Fibroblast of villous mesenchyme (primary cell): Measurements from ENCODE around the gene NBPF15. TPM values are rescaled to one million over a fixed set of nuclear protein-coding genes. Genes with fewer than 3 reads are reported as not detected.
"Not testable (repeated sequence)": the region's sequence is repeated elsewhere in the genome, so short reads cannot be mapped to it uniquely, and the experiment has no call there.

Source experiments
- DNase-seq: peaks from one replicate; pipeline ENCODE4 v3.0.0-alpha.2; 2010; ENCODE audit warnings: low read depth
- H3K4me3 ChIP-seq: 2 replicates; pipeline ENCODE4 v1.5.1; 2011; ENCODE audit warnings: low read depth, mild to moderate bottlenecking, low read length
- small RNA-seq: library from RNA; depleted of rRNA; stranded (forward); fragments of <200 nt; gene quantifications from one replicate; pipeline ENCODE3, GENCODE V24; 2012
- total RNA-seq: library from RNA; depleted of rRNA; stranded (reverse); fragments of >200 nt; gene quantifications from 2 replicates; pipeline ENCODE4 v1.2.3, GENCODE V29; 2012

The NBPF15 gene
- total RNA-seq, 1 donor: 70.4 TPM

DNA sequence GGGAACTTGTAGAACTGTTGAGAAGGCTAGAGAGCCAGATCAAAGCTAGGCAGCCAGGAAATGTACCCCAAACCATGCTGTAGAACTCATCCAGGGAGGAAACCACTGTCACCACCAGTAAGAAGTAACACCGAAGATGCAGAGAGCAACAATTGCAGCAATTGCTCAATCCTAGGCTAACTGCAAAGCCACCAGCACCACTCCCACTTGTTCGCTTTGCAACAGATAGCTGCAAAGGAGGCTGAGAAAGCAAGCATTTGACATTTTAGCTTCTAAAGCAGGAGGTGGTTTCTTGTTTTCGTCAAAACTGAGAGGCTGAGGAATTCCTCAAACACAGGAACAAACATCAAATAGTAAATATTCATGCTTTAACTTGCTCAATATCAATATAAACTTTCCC, 89.8 kb downstream of the NBPF15 start:
- DNase-seq, H3K4me3 ChIP-seq: not testable (repeated sequence)

Small RNAs within 50 kb of the gene (small RNA-seq; reads per million reads assigned to genes)
- not detected for gene AC246785.4
- 191 reads per million, percentile 97 among the genes with 10 or more reads in this experiment for gene RNVU1-15

Other genes with a start within 250 kb of the NBPF15 start
- gene PPIAL4E, start 88.0 kb downstream of the NBPF15 start, total RNA-seq: not detected in 2 replicates
- gene PPIAL4F, start 131.2 kb upstream of the NBPF15 start, total RNA-seq: not detected in 2 replicates